PFSK-1 (cell line): ENCODE measurements around the gene HIPK2.

ENCODE experiments used
- FOXP2 ChIP-seq: optimal IDR thresholded peaks from 2 replicates; pipeline ENCODE3; 2011; ENCODE audit warnings: borderline replicate concordance, control low read depth, inconsistent platforms; ENCODE audit not compliant: insufficient read depth; ENCODE audit errors: extremely low read length, extremely low read depth
- POLR2AphosphoS5 ChIP-seq: IDR thresholded peaks from 2 replicates; pipeline ENCODE4 v1.6.1; 2012; ENCODE audit warnings: low read depth, mild to moderate bottlenecking, control low read depth, low read length, moderate library complexity
- TF ChIP-seq, protein P1 (sequence below), 2 experiments: IDR thresholded peaks; 2 replicates each; pipeline versions ENCODE4 v1.6.1 to v1.8.0; 2011 to 2012; ENCODE audit warnings: low read depth in 2 of 2, low read length in 2 of 2, control low read depth in 1 of 2, inconsistent platforms in 1 of 2, mild to moderate bottlenecking in 1 of 2, moderate library complexity in 1 of 2; ENCODE audit not compliant: insufficient read depth in 1 of 2

DNA sequence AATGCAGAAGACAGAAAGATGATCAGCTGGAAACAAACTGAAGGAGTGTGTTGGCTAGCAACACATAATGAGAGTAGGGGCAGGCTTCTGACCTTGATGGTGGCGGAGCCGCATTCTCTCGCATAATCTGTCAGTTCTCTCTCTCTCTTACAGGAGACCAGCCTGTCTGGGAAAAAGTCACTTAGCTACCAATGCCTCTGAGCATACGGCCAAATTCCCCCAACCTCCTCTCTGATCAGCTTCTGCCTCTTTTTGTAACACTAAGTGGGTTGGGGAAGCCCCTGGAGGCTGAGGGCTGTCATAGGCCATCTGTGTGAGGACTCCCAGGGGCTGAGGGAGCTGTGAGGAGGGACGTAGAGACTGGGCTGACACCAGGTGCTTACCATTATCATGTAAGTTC, 104.6 kb downstream of the HIPK2 start:
- TF ChIP-seq, protein P1, sequence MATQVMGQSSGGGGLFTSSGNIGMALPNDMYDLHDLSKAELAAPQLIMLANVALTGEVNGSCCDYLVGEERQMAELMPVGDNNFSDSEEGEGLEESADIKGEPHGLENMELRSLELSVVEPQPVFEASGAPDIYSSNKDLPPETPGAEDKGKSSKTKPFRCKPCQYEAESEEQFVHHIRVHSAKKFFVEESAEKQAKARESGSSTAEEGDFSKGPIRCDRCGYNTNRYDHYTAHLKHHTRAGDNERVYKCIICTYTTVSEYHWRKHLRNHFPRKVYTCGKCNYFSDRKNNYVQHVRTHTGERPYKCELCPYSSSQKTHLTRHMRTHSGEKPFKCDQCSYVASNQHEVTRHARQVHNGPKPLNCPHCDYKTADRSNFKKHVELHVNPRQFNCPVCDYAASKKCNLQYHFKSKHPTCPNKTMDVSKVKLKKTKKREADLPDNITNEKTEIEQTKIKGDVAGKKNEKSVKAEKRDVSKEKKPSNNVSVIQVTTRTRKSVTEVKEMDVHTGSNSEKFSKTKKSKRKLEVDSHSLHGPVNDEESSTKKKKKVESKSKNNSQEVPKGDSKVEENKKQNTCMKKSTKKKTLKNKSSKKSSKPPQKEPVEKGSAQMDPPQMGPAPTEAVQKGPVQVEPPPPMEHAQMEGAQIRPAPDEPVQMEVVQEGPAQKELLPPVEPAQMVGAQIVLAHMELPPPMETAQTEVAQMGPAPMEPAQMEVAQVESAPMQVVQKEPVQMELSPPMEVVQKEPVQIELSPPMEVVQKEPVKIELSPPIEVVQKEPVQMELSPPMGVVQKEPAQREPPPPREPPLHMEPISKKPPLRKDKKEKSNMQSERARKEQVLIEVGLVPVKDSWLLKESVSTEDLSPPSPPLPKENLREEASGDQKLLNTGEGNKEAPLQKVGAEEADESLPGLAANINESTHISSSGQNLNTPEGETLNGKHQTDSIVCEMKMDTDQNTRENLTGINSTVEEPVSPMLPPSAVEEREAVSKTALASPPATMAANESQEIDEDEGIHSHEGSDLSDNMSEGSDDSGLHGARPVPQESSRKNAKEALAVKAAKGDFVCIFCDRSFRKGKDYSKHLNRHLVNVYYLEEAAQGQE (IDR thresholded peaks at IDR 0.05; ENCODE audit: insufficient read depth in 1 of 2, low read depth in 2 of 2, low read length in 2 of 2) = no peak
- TF ChIP-seq POLR2AphosphoS5 = no peak
- no peak for TF ChIP-seq FOXP2
